Measurements from ENCODE around the gene ASPSCR1.
"Not testable (repeated sequence)": the region's sequence is repeated elsewhere in the genome, so short reads cannot be mapped to it uniquely, and the experiment has no call there.

Gene ASPSCR1

DNA sequence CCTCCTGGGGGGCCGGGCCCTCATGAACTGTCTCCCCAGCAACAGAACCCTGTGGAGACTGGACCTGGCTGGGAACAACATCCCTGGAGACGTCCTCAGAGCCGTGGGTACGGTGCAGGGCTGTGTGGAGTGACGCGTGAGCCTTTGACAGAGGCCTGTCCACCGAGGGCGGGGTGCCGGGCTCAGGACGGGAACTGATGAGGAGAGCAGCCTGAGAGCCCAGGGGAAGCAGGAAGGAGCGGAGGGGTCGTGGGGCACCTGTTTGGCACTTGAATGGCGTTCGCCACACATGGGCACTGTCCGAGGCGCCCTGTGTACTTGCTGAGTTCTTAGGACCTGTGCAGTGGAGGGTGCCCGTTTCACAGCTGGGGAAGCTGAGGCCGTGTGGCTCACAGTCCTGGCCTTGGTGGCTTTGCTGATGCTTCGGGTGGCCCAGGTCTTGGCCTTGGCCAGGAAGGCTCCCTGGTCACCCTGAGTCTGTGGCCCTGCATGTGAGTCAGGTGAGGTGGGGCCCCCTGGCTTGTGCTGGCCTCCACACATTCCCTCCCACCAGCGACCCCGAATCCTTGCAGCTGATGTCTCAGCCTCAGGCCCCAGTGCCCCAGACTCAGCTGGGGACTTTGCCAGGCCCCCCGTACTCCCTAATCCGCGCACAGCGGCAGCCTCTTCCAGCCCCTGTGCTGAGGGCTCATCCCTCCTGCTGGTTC is 48.1 kb downstream of the ASPSCR1 start:
- DNase-seq: no peak

DNA sequence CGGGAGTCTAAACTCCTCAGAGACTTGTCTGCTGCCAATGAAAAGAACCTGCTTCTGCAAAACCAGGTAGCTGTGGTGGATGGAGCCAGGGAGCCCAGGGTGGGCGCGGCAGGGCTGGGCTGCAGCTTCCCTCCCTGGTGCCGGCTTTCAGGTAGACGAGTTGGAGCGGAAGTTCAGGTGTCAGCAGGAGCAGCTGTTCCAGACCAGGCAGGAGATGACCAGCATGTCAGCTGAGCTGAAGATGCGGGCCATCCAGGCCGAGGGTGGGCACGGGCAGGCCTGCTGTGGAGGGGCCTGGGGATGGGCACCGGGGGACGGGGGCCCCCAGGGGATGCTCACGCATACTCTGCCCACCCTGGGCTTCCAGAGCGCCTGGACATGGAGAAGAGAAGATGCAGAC is 50.8 kb downstream of the ASPSCR1 start:
- DNase-seq: no peak

DNA sequence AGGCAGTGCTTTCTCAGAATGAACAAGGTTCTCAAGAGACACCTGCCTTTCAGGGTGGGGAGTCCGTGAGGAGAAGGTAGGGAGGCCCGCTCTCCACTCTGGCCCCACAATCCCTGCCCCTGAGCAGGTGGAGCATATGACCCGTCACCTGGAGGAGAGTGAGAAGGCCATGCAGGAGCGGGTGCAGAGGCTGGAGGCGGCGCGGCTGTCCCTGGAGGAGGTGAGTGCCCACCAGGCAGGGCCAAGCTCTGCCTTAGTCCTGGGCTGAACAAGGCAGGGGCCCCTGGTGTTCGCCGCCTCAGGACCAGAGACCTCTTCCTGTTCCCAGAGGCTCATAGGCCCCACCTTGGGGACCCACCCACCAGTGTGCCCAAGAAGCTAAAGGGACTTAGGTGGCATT is 51.5 kb downstream of the ASPSCR1 start:
- DNase-seq: no peak

DNA sequence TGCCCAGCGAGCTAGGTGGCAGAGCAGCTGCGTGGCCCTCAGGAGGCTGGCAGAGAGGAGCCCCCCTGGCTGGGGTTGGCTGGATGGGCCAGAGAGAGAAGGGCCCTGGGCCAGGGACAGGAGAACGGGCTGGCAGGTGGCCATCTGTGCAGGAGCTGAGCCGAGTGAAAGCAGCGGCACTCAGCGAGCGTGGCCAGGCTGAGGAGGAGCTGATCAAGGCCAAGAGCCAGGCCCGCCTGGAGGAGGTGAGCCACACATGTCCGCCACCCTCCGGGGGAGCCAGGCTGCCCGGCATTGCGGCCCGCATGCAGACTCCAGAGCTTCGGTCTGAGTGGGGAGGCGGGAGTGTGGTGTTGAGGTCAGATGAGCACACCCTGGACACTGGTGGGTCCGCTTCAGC is 52.0 kb downstream of the ASPSCR1 start:
- no peak for DNase-seq

DNA sequence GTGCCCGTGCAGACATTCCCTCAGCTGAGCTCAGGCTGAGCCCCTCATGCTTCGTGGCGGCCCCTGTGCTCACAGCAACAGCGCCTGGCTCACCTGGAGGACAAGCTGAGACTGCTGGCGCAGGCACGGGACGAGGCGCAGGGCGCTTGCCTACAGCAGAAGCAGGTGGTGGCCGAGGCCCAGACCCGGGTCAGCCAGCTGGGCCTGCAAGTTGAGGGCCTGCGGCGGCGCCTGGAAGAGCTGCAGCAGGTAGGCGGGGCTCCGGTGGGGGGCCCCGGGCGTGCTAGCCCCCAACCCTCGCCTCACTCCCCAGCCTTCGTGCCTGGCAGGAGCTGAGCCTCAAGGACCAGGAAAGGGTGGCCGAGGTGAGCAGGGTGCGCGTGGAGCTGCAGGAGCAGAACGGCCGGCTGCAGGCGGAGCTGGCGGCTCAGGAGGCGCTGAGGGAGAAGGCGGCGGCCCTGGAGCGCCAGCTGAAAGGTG is 52.6 kb downstream of the ASPSCR1 start:
- no peak for DNase-seq

DNA sequence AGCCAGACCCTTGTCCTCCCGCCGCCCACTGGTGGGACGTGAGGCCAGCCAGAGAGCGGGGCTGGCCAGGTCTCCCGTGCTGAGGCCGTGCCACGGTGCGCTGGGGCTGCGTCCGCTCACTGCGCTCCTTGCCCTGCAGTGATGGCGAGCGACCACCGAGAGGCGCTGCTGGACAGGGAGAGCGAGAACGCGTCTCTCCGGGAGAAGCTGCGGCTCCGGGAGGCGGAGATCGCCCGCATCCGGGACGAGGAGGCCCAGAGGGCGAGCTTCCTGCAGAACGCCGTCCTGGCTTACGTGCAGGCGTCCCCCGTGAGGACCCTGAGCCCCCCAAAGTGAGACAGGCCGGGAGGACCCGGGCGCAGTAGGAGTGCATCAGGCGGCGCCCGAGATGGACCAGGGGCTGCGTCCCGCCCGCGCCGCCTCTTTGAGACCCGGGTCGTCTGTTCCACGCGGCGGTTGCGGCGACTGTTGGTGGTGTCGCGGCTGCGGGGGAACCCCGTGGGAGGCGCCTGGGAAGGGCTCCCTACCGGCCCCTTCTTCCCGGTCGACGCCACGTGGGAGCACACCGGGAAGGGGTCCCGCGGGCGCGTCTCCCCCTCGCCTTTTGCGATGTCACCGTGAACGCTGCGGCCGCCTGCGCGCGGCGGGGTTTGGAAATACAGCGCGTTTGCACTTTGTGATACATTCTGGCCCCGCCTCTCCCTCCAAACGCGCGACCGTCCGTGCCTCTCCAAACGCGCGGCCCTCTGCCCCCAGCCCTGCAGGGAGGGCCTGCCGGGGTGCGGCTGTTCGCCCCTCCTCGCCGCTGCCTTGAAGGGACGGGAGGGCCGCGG is 53.3 kb downstream of the ASPSCR1 start:
- DNase-seq: peak; percentile 86

DNA sequence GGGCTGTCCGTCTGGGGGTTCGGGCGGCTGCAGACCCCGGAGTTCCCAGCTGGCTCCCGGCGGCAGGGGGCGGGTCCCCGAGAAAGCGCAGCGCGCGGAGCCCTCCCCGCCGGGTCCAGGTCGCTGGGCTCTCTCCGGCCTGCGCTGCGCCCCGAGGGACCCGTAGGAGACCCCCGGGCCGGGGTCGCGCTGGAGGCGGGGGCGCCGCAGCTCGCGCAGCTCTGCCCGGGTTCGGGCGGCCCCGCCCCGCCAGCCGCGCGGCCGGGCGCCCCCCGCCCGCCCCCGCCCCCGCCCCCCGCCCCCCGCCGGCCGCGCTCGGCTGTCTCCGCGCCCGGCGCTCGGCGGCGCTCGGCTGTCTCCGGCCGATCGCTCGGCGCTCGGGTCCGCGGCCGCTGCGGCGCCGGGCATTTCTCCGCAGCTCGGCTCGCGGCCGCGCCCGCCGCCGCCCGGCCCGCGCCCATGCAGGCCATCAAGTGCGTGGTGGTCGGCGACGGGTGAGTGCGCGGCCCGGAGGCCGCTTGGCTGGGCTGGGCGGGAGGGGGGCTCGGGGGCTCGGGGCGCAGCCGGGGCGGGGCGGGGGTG is 54.0 kb downstream of the ASPSCR1 start, which contains the start of gene RAC3:
RAC3 (plus strand) TSS at position 376 of the 582 bp plus-strand sequence; CDS start at position 460, 84 bp downstream.
- no peak for DNase-seq

DNA sequence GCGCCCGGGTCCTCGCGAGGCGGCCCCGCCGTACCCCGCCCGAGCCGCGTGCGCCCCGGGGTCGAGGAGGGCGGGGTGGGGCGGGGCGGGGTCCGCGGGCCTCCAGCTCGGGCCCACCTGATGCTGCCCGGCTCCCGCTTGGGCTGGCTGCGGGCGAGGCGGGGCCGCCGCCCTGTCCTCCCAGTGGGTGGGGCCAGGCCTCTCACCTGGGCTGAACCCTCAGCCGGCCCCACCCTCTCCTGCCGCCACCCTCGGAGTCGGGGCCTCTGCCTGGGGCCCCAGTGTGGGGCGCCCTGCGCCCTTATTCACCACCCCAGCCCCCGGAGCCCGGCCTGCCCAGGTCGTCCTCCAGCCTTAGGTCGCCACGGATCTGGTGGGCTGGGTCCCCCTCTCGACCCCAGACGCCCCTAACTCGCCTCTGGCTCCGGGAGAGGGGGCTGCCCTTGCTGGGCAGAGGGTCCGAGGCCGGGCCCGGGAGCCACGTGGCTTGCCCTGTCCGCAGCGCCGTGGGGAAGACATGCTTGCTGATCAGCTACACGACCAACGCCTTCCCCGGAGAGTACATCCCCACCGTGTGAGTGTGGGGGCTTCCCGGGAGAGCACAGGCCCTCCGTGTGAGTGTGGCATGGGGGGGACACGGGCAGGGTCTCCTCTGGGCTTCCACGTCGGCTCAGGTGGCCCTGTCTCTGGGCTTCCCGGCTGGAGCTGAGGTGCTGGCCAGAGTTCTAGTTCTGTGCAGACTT is 54.6 kb downstream of the ASPSCR1 start:
- DNase-seq: no peak

DNA sequence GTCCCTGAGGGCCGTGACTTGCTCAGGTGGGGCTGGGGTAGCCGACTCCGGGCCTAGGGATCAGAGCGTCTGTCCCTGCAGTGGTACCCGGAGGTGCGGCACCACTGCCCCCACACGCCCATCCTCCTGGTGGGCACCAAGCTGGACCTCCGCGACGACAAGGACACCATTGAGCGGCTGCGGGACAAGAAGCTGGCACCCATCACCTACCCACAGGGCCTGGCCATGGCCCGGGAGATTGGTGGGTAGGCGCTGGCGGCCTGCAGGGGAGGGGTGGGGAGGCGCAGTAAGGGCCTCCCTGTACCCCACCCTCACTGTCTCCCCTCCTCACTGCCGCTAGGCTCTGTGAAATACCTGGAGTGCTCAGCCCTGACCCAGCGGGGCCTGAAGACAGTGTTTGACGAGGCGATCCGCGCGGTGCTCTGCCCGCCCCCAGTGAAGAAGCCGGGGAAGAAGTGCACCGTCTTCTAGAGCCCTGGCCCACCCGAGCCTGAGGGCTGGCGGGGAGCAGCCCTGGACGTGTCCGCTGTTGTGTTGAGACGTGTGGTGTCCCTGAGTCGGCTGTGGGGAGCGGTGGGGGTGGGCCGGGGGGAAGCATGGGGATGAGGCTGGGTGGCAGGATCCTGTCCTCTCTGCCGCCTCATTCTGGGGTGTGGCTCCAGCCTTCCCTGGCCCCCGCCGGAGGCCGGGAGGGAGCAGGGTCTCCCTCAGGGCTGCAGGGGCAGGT is 56.1 kb downstream of the ASPSCR1 start:
- DNase-seq: no peak

DNA sequence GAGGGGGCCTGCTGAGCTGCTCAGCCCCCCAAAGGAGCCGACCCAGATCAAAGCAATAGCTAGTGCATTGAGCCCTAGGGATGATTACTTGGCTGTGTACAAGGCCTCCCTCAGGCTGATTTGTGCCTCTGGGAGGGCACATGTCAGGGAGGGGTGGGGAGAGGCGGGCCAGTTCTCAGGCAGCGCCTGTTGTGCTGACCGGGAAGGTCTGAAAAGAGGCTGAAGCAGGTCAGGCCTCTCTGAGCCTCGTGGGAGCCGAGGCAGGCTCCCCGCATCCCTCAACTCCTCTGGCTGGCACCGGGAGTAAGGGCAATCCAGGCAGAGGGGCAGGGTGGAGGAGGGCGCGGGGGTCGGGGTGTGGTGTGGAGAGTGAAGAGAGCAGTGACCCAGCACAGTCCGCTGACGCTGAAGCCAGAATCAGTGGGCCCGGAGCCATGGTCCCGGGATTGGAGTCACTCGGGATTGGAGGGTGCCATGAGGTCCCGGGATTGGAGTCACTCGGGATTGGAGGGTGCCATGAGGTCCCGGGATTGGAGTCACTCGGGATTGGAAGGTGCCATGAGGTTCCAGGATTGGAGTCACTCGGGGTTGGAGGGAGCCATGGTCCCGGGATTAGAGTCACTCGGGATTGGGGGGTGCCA is 57.1 kb downstream of the ASPSCR1 start:
- no peak for DNase-seq

DNA sequence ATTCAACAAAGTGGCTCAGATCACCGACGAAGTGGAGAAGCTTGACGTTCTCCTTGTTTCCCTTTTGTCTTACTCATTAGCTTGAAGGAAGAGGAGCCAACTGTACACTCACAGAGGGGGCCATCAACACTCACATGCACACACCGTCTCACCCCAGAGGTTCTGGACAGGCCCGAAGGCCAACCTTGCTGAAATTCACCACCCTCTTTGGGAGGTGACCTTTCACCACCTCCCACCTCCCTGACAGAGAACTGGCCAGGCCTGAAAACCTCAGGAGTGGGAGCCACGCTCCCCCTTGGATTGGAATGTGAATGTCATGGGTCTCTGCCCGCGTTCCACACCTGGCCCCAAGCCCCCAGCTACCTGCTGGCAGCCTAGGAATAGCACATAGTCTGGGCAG is 58.1 kb downstream of the ASPSCR1 start:
- DNase-seq: no peak

DNA sequence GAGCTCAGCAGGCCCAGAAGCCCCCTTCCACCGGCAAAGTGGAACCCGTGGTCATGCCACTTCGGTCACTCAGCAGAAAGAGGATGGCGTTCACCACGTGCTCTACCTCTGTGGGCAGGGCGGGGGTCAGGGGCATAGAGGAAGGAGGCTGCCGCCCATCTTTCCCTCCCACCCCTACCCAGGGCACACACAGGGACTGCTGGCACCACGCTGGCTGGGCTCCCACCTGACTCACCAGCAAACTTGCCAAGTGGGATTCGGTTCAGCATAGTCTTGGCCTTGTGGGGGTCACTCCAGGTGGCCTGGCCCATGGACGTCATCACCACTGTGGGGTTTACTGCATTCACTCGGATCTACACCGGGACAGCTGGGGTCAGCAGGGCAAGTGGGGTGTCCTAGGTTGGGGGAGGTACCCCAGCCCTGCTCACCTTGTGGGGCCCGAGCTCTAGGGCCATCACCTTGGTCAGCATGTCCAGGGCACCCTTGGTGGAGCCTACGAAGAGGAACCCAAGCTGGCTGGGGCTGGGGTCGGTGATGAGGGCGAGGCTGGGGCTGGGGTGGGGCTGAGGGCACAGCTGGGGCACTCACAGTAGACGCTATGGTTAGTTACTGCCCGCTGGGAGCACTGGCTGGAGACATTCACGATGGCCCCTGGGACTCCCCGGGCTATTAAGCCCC is 58.7 kb downstream of the ASPSCR1 start:
- no peak for DNase-seq

DNA sequence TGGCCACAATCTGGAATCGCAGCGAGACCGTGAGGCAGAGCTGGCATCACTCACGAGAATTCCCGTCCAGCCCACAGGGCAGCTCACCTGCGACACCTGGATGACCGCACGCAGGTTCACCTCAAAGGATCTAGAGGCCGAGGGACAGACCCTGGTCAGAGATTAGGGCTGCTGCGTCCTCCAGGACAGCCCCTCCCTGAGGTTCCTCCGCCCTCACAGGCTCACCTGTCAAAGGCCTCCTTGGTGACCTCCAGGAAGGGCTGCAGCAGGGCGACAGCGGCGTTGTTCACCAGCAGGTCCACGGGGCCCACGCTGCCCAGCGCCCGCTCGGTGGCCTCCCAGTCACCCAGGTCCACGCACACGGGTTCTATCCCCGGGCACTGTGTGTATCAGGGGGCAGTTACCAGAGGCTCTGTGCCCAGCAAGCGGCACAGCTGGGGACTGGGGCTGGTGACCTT is 59.2 kb downstream of the ASPSCR1 start:
- DNase-seq: no peak

DNA sequence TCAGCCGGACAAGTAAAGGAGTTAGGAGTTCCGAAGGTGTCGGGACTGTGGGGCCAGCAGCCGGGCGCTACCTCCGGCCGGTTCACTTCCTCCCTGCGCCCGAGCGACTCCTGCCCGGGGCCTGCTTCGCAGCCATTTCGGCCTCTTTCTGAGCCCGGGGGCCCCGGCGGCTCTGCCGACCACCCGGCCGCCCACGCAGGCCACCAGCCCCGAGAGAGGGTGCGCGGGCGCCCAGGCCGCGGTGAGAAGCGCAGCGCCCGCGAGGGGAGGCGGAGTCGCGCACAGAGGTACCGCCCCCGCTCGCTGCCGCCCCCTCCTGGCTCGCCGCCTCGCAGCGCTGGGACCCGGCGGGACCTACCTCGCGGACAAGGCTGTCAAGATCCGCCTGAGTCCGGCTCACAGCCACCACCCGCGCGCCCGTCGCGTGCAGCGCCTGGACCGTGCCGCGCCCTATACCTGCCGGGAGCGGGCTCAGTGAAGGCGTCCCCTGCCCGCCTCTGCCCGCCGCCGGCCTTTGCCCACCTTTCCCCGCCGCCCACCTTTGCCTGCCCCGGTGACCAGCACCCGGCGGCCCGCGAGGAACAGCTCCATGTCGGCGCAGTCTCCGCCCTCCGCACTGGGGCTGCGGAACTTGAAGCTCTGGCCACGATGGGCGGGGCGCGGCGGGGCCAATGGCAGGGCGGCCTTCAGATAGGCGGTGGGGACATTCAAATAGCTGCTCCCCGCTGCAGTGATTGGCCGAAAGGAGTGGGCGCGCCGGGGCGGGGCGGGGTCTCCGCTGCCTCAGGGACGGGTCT is 59.9 kb downstream of the ASPSCR1 start, which contains the start of gene DCXR:
DCXR (minus strand) TSS at position 606 of the 797 bp plus-strand sequence; CDS start at position 591, 15 bp downstream.
- DNase-seq: peak; percentile 97

DNA sequence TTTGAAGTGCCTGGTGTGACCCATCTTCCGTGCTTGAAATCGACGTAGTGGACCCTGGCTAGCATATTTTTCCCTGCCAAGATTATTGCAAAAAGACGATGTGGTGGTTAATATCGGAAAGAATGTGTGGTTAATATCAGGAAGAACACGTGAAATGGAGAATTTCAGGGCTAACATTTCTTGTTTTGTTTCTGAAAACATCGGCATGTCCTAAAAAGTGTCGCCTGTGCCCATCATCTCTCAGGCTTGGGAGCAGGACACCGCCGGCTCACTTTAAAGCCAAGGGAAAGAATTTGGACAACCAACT is 60.4 kb downstream of the ASPSCR1 start:
- no peak for DNase-seq

DNA sequence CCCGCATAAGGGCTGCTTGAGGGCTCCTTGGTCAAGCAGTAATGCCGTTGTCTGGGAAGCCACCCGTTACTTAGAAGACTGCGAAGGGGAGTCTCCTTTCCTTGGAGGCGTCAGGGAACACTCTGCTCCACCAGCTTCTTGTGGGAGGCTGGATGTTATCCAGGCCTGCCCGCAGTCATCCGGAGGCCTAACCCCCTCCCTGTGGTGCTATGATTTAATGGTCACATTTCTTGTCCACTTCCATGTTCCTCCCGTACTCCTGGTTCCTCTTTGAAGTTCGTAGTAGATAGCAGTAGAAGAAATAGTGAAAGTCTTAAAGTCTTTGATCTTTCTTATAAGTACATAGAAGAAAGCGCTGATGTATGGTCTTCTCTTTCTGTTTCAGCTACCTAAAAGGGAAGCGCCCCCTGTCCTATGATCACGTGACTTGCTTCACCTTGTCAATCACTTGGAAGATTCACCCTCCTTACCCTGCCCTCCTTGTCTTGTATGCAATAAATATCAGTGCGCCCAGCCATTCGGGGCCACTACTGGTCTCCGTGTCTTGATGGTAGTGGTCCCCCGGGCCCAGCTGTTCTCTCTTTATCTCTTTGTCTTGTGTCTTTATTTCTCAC is 61.5 kb downstream of the ASPSCR1 start:
- DNase-seq: not testable (repeated sequence)

DNA sequence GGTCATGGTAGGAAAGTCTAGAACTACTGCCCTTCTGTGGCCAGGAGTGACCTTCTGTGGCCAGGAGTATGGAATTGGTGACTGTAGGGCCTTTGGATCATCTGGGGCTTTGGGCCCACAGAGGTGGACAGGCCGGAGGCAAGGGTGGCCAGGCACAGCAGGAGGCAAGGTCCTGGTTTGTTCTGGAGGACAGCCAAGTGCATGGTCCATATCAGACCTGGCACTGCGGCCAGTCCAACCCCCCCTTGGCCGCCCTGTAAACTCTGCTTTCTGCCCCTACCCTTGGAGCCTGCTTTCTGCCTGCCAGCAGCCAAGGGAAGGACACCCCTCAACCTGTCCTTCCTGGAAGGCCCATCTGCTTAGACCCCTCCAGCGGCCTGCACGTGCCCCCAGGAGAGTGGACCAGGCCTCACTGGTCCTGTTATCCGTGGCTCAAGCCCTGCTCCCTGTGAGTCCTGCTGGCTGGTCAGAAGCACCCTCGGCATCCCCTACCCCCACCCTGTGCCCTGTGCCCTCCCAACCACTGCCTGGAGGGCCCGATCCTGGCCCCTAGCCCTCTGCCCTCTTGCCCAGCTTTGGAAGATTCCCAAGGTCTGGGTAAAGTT is 62.4 kb downstream of the ASPSCR1 start:
- DNase-seq: no peak

DNA sequence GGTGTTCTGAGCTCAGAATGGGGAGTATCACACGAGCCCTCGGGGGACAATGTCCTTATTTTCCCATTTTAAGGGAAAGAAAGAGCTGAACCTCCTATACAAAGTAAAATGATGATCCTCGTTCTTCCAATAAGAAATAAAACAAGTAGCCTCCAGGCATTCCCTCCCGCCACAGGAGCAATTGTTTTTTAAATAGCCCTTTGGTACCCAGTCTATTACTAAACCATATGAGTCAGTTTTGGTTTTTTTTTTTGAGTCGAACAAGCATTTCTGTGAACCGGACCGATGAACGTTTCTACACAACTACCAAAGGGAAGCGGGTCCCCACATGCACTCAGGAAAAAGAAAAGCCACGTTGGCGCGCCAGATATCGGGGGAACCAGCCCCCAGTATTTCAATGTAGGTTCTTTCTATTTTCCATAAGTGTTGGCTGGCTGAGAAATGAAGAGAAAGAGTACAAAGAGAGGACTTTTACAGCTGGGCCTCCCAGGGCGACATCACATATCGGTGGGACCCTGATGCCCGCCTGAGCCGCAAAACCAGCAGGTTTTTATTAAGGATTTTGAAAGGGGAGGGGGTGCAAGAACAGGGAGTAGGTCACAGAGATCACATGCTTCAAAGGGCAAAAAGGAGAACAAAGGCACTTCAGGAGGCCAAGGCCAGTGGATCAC is 63.9 kb downstream of the ASPSCR1 start:
- DNase-seq: no peak

DNA sequence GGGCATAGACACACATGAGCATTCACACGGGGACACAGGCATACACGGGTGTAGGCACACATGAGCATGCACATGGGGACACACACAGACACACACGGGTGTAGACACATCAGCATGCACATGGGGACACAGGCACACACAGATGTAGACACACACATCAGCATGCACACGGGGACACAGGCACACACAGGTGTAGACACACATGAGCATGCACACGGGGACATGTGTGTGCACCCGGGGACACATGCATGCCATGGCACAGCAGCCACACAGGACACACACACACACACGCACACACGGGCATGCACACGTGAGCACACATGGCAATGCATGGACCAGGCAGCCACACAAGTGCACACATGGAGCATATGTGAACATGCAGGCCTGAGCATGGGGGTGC is 65.2 kb downstream of the ASPSCR1 start:
- DNase-seq: no peak
